GM18858 (cell line): Measurements from ENCODE around the gene WDR64.
"Not testable (repeated sequence)": the region's sequence is repeated elsewhere in the genome, so short reads cannot be mapped to it uniquely, and the experiment has no call there.

ENCODE experiments used
- ATAC-seq: cut with Tn5 transposase; IDR thresholded peaks from one replicate; pipeline ENCODE4 v1.9.1; 2021; ENCODE audit not compliant: unreplicated experiment

WDR64 gene

DNA sequence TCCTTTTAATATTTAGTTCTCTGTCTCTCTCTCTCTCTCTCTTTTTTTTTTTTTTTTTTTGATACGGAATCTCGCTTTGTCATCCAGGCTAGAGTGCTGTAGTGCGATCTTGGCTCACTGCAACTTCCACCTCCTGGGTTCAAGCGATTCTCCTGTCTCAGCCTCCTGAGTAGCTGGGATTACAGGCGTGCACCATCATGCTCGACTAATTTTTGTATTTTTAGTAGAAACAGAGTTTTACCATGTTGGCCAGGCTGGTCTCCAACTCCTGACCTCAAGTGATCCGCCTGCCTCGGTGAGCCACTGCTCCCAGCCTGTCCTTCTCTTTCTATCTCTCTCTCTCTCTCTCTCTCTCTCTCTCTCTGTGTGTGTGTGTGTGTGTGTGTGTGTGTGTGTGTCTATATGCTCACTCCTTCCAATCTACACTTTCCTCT, 83.4 kb downstream of the WDR64 start:
- ATAC-seq, result not testable (repeated sequence)

DNA sequence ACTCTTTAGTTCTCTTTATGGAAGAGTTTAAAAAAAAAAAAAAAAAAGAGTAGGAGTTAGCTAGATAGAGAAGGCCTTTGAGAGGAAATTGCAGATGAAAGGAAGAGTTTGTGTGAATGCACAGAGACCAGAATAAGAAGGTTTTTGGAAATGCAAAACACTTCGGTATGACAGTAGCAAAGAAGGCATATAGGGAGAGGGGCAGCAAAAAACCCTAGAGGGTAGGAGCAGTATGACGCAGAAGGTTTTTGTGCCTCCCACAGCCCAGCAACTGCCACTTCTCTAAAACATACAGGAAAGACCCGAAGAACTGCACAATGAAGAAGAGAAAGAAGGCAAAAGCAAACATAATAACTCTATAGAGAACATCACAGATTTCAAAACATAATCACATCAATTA, 84.3 kb downstream of the WDR64 start:
- ATAC-seq, result no peak

DNA sequence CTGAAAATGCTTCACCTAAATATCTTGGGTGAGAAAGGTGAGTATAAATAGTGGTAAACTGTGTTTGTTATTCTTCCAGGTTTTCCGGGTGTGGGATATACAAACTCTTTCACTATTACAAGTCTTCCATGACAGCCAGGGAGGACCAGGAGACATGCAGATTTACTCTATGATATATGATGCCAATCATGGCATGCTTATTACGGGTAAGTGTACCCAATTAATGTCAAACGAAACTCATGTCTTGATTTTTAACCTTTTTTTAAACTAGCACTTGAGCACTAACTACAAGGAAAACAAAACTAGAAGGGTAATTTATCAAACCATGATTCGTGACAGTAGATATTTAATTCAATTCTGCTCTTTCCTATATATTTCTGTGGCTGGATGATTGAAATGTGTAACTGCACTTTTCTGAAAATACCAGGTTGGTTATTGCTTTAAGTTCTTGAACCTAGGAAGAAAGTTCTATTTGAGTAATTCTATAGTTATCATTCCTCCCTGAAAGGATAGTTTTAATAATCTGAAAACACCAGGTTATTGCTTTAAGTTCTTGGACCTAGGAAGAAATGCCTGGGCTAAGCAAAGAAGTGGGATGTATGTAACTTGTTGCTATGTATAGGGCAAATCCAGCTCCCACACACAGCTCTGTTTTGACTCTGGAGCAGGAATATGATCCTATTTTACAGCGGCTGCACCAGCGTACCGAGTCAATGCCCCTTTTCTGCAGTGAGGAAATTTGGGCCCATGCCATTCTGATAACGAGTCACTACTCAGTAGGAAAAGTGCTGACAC, 86.4 kb downstream of the WDR64 start:
- no peak for ATAC-seq

DNA sequence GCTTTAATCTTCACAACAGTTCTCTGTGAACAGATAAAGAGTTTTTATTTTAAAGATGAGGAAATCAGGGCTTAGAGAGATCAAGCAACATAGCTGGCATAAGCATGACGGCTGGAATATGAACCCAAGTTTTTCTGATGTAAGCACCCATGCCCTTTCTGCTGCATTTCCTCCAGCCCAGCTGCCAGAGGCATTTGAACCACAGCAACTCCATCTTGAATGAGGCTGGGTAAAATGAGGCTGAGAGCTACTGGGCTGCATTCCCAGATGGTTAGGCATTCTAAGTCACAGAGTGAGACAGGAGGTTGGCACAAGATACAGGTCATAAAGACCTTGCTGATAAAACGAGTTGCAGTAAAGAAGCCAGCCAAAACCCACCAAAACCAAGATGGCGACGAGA, 90.0 kb downstream of the WDR64 start:
- ATAC-seq, result no peak

DNA sequence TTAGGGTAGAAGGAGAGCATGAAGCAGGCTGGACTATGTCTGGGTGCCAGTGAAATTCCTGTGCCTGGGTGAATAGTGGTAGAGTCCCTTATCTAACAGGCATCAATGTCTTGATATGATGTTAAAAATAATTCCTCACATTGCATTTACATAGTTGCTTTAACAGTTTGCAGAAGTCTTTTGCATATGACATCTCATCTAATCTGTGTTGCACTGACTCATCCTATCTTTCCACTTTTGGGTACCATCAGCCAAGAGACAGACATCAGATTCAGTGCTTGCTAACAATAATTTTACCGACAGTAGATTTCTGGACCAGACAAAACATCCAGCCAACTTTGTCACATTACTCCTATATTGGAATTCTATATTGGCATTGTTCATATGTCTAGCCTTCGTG, 92.5 kb downstream of the WDR64 start:
- no peak for ATAC-seq

DNA sequence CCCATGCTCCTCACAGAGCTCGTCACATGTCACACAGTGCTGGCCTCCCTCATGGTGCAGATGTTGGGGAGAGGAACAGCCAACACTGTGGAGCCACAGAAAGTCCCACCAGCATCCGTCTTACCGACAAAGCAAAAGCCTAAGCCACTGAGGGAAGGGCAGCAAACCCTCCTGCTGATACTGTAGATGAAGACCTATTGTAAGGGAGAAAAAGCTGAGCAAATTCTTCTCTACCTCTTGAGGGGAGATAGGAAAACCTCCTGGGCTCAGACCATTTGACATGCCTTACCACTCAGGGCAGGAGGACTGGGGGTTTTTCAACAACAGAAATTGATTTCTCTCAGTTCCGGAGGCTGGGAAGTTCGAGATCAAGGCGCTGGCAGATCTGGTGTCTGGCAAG, 95.9 kb downstream of the WDR64 start:
- no peak for ATAC-seq

DNA sequence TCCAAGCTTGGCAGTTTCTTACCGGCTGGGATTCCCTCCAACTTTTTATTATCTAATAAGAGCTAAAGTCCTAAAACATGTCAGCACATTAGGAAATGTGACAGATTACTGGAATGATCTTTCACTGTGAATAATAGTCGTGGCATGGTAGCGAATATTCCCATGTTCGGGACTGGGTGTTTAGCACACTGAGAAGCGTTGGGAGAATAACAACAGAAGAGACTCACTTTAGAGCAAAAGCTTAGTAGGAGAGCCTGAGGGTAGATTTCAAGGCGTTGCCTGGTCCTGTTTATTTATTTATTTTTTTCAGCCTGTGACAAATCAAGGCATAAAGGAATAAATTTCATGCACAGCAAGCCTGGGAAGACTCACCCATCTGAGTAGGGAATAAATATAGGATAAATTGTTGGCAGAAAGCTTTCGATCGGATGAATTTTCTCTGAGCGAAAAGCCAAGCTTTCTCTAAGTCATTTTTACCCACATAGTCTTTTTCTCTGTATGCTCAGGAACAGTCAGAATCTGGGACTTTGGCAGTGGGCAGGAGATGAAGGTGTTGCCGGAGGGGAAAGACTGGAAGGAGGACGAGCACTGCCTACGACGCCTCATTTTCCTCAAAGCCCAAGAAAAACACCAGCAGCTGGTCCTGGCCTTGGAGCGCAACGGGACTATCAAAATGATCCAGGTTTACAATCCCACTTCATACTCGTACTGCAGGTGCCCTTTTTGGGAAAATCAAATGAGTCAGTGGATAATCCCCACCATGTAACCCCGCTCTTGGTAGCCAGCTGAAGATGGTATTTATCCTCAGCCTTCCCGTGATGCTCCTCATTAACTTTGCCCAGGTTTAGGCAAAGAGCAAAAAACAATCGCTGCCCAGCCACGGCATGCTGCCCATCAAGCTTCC, 97.2 kb downstream of the WDR64 start:
- ATAC-seq, result no peak

DNA sequence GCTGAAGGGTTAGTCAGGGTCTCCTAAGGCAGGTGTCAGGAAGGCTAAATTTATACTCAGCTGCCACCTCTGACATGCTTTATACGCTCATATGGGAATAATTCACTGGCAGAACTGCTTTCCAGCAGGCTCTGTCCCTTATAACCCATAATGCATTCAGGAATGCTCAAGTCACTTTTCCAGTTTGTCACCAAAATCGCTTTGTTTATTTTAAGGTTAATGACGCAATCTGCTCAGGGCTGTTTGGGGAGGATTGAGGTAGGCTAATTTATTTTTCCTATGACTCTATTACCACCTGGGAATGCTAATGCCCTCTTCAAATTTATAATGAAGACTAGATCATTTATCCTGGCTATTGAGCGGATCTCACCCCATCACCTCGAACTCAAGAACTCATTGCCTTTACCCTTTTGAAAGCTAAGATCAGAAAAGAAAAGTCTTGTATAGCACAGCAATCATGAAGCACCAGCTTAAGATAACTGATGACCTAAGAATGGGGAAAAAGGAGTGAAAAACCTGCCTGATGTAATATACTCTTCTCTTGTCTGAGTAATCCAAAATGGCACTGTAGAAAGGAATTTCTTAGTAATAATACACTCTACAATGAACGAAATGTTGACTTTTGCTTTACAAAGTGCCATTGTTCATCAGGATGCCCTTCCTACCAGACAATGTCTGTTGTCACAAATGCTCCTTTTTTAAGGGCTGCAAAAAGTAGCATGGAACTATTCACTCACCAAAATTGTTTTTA, 98.0 kb downstream of the WDR64 start:
- no peak for ATAC-seq

DNA sequence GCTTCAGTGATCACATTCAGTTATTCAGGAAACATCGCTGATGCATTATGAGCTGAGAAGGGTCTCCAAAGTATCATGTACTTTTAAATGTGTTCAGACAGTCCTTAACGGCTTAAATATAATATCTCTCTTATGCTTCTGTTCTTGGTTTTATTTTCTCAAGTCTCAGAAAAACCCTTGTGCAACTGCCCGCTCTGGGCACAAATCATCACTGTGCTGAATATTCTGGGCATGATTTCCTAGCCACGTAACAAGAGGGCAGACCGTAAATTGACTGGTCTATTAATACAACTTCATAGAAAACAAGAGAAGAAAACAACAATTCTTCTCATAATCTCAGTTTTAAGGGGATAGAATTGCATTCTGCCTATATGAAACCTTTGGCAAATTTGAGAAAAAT, 99.4 kb downstream of the WDR64 start:
- no peak for ATAC-seq

DNA sequence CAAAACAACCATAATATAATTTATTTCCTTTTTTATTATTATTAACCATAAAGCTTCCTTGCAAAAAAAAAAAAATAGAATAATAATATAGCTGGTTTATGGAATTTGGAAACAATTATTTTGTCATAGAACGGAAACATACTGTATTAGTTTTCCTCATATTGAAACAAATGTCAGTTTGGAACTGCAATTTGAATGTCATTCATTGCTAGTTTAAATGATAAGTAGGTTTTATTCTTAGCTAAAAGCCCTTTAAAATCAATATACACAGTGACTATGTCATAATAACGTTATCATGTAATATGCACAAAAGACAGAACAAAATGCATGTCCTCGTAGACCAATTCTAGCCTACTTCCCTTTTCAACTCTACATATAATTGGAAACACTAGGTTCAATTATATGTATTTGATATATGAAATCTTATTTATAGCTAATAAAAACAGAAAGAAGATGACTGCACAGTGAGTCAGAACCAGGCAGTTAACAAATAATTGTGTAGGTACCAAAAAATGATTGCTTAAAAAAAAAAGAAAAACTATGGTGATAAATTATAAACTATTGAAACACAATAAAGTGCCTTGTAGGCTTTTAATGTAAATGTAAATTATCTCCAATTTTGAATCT, 110.7 kb downstream of the WDR64 start:
- ATAC-seq, result no peak

DNA sequence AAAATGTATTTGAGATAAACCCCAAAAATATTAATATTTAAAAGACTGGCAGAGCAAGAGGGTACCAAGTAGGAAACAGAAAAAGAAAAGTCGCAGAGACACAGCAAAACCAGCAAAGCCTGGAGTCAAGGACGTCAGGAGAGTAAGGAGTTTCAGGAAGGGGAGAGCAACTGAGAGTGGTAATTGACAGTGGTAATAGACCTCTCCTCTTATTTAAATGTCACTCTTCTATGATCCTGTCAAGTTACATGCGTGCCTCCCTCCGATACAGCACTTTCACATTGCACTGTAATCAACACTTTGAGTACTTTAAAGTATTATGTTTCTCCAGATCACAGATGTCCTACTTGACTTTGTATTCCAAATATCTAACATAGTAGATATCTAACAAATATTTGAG, 113.3 kb downstream of the WDR64 start:
- ATAC-seq, result no peak

DNA sequence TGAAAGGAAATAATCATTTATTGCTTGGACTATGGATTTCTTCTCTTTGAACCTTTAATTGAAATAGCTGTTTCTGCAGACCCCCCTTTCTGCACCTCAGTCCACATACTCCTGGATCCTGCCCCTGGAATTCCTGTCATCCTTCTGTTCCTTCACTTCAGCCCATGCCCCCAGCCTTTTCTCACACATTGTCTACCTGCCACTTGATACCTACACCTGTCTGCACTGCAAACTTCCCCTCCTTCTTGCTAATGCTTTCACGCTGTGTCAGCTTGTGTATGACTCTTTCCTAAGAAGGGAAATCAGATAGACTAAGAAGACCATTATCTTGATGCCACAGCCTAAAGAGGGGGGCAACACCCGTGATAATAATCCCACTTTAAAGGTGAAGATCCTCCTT, 115.7 kb downstream of the WDR64 start:
- ATAC-seq, result no peak

DNA sequence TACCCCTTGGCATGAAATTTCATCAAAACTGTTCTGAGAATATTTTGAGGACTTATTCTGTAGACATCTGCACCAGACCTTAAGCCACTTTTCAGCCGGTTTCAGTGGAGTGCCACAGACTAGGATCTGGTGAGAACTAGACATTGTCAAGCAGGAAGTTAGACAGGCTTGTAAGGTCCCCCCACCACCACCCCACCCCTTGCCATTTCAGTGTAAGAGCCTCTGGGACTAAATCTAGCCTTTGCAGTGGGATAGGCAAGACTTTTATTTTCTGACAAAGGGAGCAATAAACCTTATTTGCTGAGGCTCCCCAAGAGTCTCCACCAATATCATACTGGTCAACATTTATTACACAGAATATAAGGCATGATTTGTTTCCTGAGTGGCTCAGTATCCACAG, 118.0 kb downstream of the WDR64 start:
- ATAC-seq, result no peak

DNA sequence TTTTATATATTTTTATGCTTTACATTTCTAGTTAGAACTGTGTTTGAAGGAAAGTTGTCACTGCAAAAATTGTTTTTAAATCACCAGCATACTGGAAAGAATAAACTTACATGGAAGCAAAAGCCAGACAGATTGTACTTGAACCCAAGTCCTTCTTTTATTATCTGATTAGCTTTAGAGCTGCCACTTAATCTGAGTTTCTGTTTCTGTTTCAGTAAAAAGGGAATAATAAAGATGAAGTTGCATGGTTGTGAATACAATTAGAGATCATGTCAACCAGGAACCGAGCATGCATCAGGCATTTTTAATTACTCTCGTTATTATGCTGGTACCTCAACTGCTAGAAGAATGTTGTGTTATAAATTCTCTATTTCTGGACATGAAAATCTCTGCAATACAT, 119.0 kb downstream of the WDR64 start:
- no peak for ATAC-seq

DNA sequence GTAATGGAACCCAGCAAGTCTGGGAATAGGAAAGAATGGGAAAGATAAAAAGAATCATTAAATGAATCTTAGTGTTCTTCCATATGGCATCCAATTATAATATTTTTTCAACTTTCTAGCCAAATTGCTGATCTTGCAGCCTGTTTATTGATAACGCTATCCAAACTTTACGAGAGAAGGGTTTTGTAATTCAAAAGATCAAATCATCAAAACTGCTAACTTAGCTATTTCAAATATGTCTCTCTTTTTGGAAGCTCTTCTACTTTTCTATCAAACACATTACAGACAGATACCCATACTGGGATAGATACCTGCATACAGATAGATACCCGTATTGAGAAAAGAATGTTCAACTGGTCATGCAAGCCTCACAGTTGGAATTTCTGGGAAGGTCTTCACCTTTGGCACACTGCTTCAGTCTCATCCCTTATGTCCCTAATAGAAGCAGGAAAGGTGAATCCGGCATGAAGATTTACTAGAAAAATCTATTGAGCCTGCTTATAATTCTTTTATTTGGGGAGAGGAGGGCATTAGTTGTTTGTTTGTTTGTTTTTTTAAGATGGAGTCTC, 120.9 kb downstream of the WDR64 start:
- no peak for ATAC-seq

DNA sequence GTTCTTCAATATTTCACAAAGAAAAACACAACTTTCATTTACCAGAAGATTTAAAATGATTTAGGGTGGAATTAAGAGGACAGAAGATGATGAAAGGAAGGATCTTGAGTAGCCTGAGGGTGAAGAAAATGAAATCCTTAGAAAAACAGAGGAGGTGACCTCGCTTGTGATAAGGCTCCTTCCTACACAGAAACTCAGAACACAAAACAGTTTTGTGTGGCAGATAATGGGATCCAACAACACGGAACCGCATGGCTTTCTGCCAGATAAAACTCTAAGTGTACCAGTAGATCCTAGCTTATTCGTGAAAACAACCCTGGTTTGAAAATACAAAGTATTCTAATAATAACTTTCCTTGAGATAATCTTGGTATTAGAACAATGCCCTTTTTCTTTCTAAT, 121.9 kb downstream of the WDR64 start:
- no peak for ATAC-seq

DNA sequence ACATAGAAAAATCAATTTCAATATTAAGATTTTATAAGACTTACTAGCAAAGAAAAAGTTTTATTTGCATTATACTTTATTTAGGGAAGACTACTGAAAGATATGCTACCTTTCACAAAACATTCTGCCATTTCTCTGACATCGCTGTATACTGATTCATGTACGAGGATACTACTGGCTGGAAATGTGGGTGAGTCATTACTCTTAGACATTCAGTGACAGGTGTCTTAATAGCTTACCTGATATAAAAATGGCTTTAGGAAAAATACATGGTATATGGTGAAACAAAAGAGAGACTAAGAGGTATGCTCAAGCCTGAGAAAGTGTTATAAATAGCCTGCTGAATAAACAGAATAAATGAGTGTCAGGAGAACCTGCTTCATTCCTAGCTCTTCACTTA, 122.9 kb downstream of the WDR64 start:
- ATAC-seq, result no peak

DNA sequence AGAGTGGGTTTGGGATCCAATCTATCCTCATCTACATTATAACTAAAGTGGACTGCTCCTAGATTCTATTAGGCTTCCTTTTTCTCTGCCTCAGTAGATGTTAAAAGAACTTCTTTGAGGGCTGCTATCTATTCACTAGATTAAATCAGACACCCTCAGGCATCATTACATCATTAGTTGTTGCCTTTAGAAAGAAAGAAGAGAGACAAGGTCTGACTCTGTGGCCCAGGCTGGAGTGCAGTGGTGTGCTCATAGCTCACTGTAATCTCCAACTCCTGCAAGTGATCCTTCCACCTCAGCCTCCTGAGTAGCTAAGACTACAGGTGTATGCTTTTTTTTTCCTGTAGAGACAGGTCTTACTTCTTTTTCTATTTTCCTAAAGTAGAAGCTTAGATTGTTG, 124.8 kb downstream of the WDR64 start:
- no peak for ATAC-seq

DNA sequence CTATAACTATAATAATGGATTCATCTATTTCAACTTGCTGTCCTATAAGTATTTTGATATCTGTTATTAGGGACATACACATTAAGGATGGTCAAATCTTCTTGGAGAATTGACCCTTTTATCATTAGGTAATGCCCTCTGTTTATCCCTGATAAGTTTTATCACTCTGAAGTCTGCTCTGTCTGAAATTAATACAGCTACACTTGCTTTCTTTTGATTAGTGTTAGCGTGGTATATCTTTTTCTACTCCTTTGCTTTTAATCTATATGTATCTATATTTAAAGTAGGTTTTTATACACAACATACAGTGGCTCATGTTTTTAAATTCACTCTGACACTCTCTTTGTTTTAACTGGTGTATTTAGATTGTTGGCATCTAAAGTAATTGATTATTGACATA, 126.0 kb downstream of the WDR64 start:
- ATAC-seq, result no peak

DNA sequence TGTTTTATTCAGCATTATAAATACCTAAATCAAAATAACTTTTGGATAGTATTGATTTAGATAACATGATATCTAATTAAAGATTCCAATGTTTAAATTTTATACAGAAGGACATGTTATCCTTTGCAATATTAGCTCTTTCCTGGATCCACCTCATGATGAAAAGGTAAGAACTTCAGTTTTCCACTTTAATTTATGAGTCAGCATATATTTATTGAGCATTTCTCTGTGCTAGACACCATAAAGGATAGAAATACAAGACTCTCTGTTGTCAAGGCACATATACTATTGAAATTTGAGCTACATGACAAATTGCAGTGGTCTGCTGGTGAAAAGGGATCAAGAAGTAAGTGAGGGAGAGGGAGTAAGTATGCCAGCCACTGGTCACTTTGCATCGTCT, 127.8 kb downstream of the WDR64 start:
- ATAC-seq, result no peak

DNA sequence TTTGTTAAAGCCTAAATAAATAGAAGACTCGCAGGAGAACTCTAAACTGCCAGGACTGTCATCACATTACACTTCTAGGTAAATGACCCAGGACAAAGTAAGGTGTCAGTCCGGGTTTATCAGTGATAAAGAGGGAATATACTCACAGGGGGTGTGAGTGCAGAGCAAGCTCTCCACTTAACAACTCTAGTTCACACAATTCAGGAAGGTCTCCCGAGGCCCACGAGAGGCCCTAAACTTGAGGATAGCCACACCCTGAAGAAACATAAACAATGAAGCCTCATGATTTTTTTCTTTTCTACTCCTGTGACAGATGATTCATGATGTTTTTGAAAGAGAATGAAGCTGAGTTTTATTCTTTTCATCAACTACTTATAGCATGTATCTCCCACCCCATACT, 130.3 kb downstream of the WDR64 start:
- no peak for ATAC-seq
